GM23338 (cell line): Measurements from ENCODE around the gene RSPO3.

ENCODE experiments used
- CREB1 ChIP-seq: fragments of 250-450 bp; sonication (Bioruptor Pico); IDR thresholded peaks from 2 replicates; pipeline ENCODE4 v1.5.0; 2020; ENCODE audit warnings: low read depth, mild to moderate bottlenecking, moderate library complexity
- CTCF ChIP-seq, 2 experiments: fragments of 200-600 bp in 1 of 2; sonication (generic) in 1 of 2; conservative IDR thresholded peaks; 2 replicates each; pipeline versions ENCODE4 v1.5.1 to v1.6.1; 2016 to 2017; ENCODE audit warnings: antibody characterized with exemption in 2 of 2, low read depth in 2 of 2, mild to moderate bottlenecking in 2 of 2, moderate library complexity in 1 of 2
- ETS1 ChIP-seq: IDR thresholded peaks from 2 replicates; pipeline ENCODE4 v1.6.1; 2016; ENCODE audit warnings: antibody characterized with exemption
- EZH2 ChIP-seq: fragments of 200-600 bp; sonication (generic); IDR thresholded peaks from one replicate; pipeline ENCODE4 v1.8.0; 2017; ENCODE audit warnings: antibody characterized with exemption, mild to moderate bottlenecking, low read depth; ENCODE audit not compliant: unreplicated experiment
- EZH2phosphoT487 ChIP-seq: fragments of 200-600 bp; sonication (generic); IDR thresholded peaks from one replicate; pipeline ENCODE4 v1.8.1; 2018; ENCODE audit warnings: antibody characterized with exemption; ENCODE audit not compliant: unreplicated experiment
- JUNB ChIP-seq: IDR thresholded peaks from one replicate; pipeline ENCODE4 v1.6.1; 2016; ENCODE audit warnings: antibody characterized with exemption; ENCODE audit not compliant: unreplicated experiment
- NANOG ChIP-seq: IDR thresholded peaks from 2 replicates; pipeline ENCODE4 v1.6.1; 2016; ENCODE audit warnings: antibody characterized with exemption, borderline replicate concordance
- POLR2AphosphoS5 ChIP-seq: IDR thresholded peaks from 2 replicates; pipeline ENCODE4 v1.6.1; 2016; ENCODE audit warnings: antibody characterized with exemption, low read depth
- REST ChIP-seq: IDR thresholded peaks from one replicate; pipeline ENCODE4 v1.6.1; 2018; ENCODE audit warnings: antibody characterized with exemption; ENCODE audit not compliant: unreplicated experiment
- STAT1 ChIP-seq: IDR thresholded peaks from one replicate; pipeline ENCODE4 v1.6.1; 2016; ENCODE audit warnings: antibody characterized with exemption; ENCODE audit not compliant: unreplicated experiment
- ZNF114 ChIP-seq: fragments of 250-450 bp; sonication (Bioruptor Pico); IDR thresholded peaks from 2 replicates; pipeline ENCODE4 v1.5.0; 2020; ENCODE audit warnings: mild to moderate bottlenecking, moderate library complexity
- ZNF331 ChIP-seq: fragments of 250-450 bp; sonication (Bioruptor Pico); IDR thresholded peaks from 2 replicates; pipeline ENCODE4 v1.5.0; 2020; ENCODE audit warnings: low read depth, mild to moderate bottlenecking, moderate library complexity
- ZNF462 ChIP-seq: fragments of 250-450 bp; sonication (Bioruptor Pico); IDR thresholded peaks from 2 replicates; pipeline ENCODE4 v1.5.0; 2020; ENCODE audit warnings: mild to moderate bottlenecking, moderate library complexity

- TF ChIP-seq EZH2 (no peak), POLR2AphosphoS5 (no peak), CTCF (conservative IDR thresholded peaks at IDR 0.05; ENCODE audit: low read depth in 2 of 2) (no peak), REST (no peak), EZH2phosphoT487 (no peak), JUNB (no peak), ZNF114 (CRISPR knock-in tag) (no peak), NANOG (no peak), ZNF331 (CRISPR knock-in tag) (no peak), CREB1 (CRISPR knock-in tag) (no peak), ETS1 (no peak), STAT1 (no peak), ZNF462 (CRISPR knock-in tag) (no peak)
Measured at GRCh38 chr6:127191716-127192115, 73.2 kb downstream of the RSPO3 start.
